ENCODE measurements around the gene KRTAP10-4.

GRCh38 chr21:44552681-44553080, 20.8 kb upstream of the KRTAP10-4 start:
- no peak for TF ChIP-seq RAD21 (IDR thresholded peaks at IDR 0.05; ENCODE audit: insufficient read depth, low read depth, low read length)
- no peak for TF ChIP-seq CTCF (IDR thresholded peaks at IDR 0.05 in 2 of 3, conservative IDR thresholded peaks at IDR 0.05 in 1 of 3; ENCODE audit: control insufficient read depth in 2 of 3, extremely low read depth in 1 of 3, insufficient read depth in 1 of 3, low read depth in 3 of 3, low read length in 3 of 3)
- TF ChIP-seq CHD2 (IDR thresholded peaks at IDR 0.05; ENCODE audit: borderline replicate concordance, low read depth, low read length) = no peak
- TF ChIP-seq E2F8 (IDR thresholded peaks at IDR 0.05; ENCODE audit: low read depth, partially characterized antibody) = no peak

All from GM12878 (cell line).